Stimulated activated CD8-positive, alpha-beta memory T cell treated with anti-CD3 and anti-CD28 coated beads, Interleukin-15, amount 100 ng/mL, for 1 hour (primary cell): ENCODE measurements around the gene AMOT.

Source experiments
- DNase-seq: peaks from one replicate; pipeline ENCODE4 v3.0.0-alpha.2; 2020; ENCODE audit warnings: low read depth

AMOT gene

GRCh38 chrX:112735147-112735546, 105.5 kb downstream of the AMOT start:
- no peak for DNase-seq

GRCh38 chrX:112734290-112734689, 106.3 kb downstream of the AMOT start:
- no peak for DNase-seq

- no peak for DNase-seq
Measured at GRCh38 chrX:112731793-112732192, 108.8 kb downstream of the AMOT start.
